ENCODE results near the gene AK3.

GRCh38 chr9:4674783-4675182, 66.2 kb downstream of the AK3 start:
- TF ChIP-seq CTCF (IDR thresholded peaks at IDR 0.05; ENCODE audit: extremely low read depth in 1 of 2, insufficient read depth in 1 of 2, low read depth in 1 of 2, low read length in 2 of 2) (no peak), EZH2 (IDR thresholded peaks at IDR 0.05; ENCODE audit: borderline replicate concordance, low read depth, low read length, severe bottlenecking) (no peak)
